ENCODE data around the gene MTERF2. TPM values are rescaled to one million over a fixed set of nuclear protein-coding genes. Genes with fewer than 3 reads are reported as not detected.

The MTERF2 gene
- total RNA-seq, 1 experiment from 2014 or later, result 7.8 TPM

DNA sequence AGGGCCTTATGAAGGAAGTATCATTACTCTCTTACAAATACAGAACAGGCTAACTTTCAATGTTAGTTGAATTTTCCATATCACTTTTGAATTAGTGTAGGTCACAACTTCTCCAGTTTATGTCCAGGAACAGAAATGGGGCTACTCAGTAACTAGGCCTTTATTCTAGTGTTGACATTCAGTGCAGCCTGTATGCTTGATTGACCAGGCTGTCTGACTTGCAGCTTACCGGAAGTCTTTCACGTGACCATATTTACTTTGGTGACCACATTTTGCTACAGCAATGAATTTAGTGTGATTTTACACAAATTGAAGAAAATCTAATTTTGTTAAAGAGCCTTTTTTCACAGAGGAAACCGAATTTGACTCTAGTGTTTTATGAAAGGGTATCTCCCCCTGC lies 12.4 kb downstream of the MTERF2 start:
- Histone ChIP-seq H3K79me2 (ENCODE audit: insufficient read depth, low read length) (no peaks in the 10 kb centered on the region), H3K9me2 (ENCODE audit: insufficient read depth) (no peaks in the 10 kb centered on the region), H3K4me1 (ENCODE audit: control insufficient read depth in 1 of 2, insufficient read depth in 2 of 2, low read length in 2 of 2) (peaks cover 3 to 5% of the 10 kb centered on the region in 2 experiments; a peak in 2 of 4 replicates), H3K36me3 (ENCODE audit: control insufficient read depth in 1 of 2, insufficient read depth in 2 of 2, low read length in 2 of 2) (peaks cover 0 to 13% of the 10 kb centered on the region in 2 experiments; a peak in 3 of 4 replicates), H3K9ac (ENCODE audit: low read length) (no peak overlapping the region), H2AFZ (ENCODE audit: low read depth, low read length, poor library complexity, severe bottlenecking) (no peak overlapping the region), H3K9me3 (ENCODE audit: control insufficient read depth in 1 of 2, insufficient read depth in 1 of 2, low read depth in 1 of 2, low read length in 2 of 2) (no peaks in the 10 kb centered on the region), H3K4me2 (ENCODE audit: low read length) (no peak overlapping the region), H3K27me3 (ENCODE audit: insufficient read depth, low read length) (no peaks in the 10 kb centered on the region), H4K20me1 (ENCODE audit: insufficient read depth) (no peaks in the 10 kb centered on the region), H3K4me3 (replicated peaks in 1 of 2; ENCODE audit: low read depth in 1 of 2, low read length in 2 of 2) (no peak overlapping the region), H3K27ac (ENCODE audit: low read depth, low read length) (no peak overlapping the region)
- ChIA-PET CTCF (no interaction called here), RAD21 (ENCODE audit: low non-redundant PET in 1 of 2, low total read pairs in 2 of 2, uncharacterized antibody in 2 of 2, unreplicated experiment in 2 of 2) (no interaction called here), POLR2A (no interaction called here)
- ATAC-seq (no peak), DNase-seq (ENCODE audit: low read depth, low spot score) (no peak)
- no peak for TF ChIP-seq ELF1 (IDR thresholded peaks at IDR 0.05; ENCODE audit: borderline replicate concordance, low read depth)
- TF ChIP-seq CBX3 (IDR thresholded peaks at IDR 0.05; ENCODE audit: low read depth), result no peak
- no peak for TF ChIP-seq SRF (IDR thresholded peaks at IDR 0.05; ENCODE audit: low read depth)
- TF ChIP-seq, protein P1, sequence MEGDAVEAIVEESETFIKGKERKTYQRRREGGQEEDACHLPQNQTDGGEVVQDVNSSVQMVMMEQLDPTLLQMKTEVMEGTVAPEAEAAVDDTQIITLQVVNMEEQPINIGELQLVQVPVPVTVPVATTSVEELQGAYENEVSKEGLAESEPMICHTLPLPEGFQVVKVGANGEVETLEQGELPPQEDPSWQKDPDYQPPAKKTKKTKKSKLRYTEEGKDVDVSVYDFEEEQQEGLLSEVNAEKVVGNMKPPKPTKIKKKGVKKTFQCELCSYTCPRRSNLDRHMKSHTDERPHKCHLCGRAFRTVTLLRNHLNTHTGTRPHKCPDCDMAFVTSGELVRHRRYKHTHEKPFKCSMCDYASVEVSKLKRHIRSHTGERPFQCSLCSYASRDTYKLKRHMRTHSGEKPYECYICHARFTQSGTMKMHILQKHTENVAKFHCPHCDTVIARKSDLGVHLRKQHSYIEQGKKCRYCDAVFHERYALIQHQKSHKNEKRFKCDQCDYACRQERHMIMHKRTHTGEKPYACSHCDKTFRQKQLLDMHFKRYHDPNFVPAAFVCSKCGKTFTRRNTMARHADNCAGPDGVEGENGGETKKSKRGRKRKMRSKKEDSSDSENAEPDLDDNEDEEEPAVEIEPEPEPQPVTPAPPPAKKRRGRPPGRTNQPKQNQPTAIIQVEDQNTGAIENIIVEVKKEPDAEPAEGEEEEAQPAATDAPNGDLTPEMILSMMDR (IDR thresholded peaks at IDR 0.05 in 2 of 3, conservative IDR thresholded peaks at IDR 0.05 in 1 of 3; ENCODE audit: borderline replicate concordance in 1 of 3, insufficient read depth in 1 of 3, low read depth in 2 of 3, low read length in 2 of 3), result no peak
- TF ChIP-seq, protein P2, sequence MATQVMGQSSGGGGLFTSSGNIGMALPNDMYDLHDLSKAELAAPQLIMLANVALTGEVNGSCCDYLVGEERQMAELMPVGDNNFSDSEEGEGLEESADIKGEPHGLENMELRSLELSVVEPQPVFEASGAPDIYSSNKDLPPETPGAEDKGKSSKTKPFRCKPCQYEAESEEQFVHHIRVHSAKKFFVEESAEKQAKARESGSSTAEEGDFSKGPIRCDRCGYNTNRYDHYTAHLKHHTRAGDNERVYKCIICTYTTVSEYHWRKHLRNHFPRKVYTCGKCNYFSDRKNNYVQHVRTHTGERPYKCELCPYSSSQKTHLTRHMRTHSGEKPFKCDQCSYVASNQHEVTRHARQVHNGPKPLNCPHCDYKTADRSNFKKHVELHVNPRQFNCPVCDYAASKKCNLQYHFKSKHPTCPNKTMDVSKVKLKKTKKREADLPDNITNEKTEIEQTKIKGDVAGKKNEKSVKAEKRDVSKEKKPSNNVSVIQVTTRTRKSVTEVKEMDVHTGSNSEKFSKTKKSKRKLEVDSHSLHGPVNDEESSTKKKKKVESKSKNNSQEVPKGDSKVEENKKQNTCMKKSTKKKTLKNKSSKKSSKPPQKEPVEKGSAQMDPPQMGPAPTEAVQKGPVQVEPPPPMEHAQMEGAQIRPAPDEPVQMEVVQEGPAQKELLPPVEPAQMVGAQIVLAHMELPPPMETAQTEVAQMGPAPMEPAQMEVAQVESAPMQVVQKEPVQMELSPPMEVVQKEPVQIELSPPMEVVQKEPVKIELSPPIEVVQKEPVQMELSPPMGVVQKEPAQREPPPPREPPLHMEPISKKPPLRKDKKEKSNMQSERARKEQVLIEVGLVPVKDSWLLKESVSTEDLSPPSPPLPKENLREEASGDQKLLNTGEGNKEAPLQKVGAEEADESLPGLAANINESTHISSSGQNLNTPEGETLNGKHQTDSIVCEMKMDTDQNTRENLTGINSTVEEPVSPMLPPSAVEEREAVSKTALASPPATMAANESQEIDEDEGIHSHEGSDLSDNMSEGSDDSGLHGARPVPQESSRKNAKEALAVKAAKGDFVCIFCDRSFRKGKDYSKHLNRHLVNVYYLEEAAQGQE (IDR thresholded peaks at IDR 0.05; ENCODE audit: low read depth), result no peak
- TF ChIP-seq, protein P3, sequence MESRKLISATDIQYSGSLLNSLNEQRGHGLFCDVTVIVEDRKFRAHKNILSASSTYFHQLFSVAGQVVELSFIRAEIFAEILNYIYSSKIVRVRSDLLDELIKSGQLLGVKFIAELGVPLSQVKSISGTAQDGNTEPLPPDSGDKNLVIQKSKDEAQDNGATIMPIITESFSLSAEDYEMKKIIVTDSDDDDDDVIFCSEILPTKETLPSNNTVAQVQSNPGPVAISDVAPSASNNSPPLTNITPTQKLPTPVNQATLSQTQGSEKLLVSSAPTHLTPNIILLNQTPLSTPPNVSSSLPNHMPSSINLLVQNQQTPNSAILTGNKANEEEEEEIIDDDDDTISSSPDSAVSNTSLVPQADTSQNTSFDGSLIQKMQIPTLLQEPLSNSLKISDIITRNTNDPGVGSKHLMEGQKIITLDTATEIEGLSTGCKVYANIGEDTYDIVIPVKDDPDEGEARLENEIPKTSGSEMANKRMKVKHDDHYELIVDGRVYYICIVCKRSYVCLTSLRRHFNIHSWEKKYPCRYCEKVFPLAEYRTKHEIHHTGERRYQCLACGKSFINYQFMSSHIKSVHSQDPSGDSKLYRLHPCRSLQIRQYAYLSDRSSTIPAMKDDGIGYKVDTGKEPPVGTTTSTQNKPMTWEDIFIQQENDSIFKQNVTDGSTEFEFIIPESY (IDR thresholded peaks at IDR 0.05; ENCODE audit: extremely low read depth, insufficient replicate concordance, low read length), result no peak
- no peak for TF ChIP-seq ZFX (IDR thresholded peaks at IDR 0.05)
- TF ChIP-seq JUND (IDR thresholded peaks at IDR 0.05), result no peak
- no peak for TF ChIP-seq FOSL1 (IDR thresholded peaks at IDR 0.05; ENCODE audit: low read depth)
- TF ChIP-seq EZH2phosphoT487 (IDR thresholded peaks at IDR 0.05; ENCODE audit: borderline replicate concordance), result no peak
- TF ChIP-seq SIN3A (IDR thresholded peaks at IDR 0.05; ENCODE audit: low read depth), result no peak
- no peak for TF ChIP-seq YY1 (IDR thresholded peaks at IDR 0.05; ENCODE audit: extremely low read depth, insufficient replicate concordance, low read depth, low read length)
- TF ChIP-seq CEBPB (IDR thresholded peaks at IDR 0.05; ENCODE audit: low read depth), result no peak
- no peak for TF ChIP-seq RAD21 (IDR thresholded peaks at IDR 0.05; ENCODE audit: low read depth)
- TF ChIP-seq POLR2A (IDR thresholded peaks at IDR 0.05; ENCODE audit: borderline replicate concordance, extremely low read depth, insufficient read depth, insufficient read length), result no peak
- no peak for TF ChIP-seq ZNF274 (IDR thresholded peaks at IDR 0.05; ENCODE audit: low read depth, low read length)
- intact Hi-C loops (cut with micrococcal nuclease), result no loop called here
- BruUV-seq (replicated peaks), result no TSS peak
